Loucy (cell line): Measurements from ENCODE around the gene MAP3K20.

Experiments used
- CTCF ChIP-seq: fragments of 200-600 bp; sonication (generic); conservative IDR thresholded peaks from 2 replicates; pipeline ENCODE4 v1.5.1; 2014; ENCODE audit warnings: mild to moderate bottlenecking, antibody characterized with exemption, low read length
- EZH2phosphoT487 ChIP-seq: fragments of 200-600 bp; IDR thresholded peaks from 2 replicates; pipeline ENCODE4 v1.6.1; 2018; ENCODE audit warnings: antibody characterized with exemption, mild to moderate bottlenecking, moderate library complexity, borderline replicate concordance

DNA sequence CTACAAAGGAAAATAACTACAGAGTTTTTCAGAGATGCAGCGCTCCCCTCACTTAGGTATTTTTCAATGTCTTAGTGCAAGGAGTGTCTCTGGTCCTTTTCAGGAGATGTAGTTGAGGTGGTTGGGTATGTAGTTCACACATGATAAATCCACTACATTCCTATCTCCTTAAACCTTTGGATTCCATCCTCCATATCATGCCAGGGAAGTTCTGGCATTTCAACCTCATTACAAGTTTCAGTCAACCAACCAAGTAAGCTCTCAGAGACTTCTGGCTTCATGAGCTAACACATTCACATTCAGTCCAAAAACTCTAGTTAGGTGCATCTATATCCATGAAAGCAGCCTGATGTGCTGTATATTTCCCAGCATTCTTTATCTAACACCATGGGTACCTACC lies 47.3 kb downstream of the MAP3K20 start:
- TF ChIP-seq CTCF (no peak), EZH2phosphoT487 (no peak)
